B cell (primary cell): Measurements from ENCODE around the gene TCF12. TPM values are rescaled to one million over a fixed set of nuclear protein-coding genes. Genes with fewer than 3 reads are reported as not detected.

ENCODE experiments used
- ATAC-seq: fragments of 200-7000 bp; cut with Tn5 transposase; one replicate; pipeline ENCODE4 v1.10.0; 2021; ENCODE audit warnings: low read depth, mild to moderate bottlenecking, moderate number of reproducible peaks, moderate library complexity
- CTCF ChIA-PET: fragments of 350-600 bp; sonication (Branson Sonifier 250); formaldehyde crosslinking; loops from one replicate; lab custom pipeline; 2021; ENCODE audit warnings: antibody characterized with exemption, inconsistent platforms; lab: Charles Lee
- POLR2A ChIA-PET: fragments of 350-600 bp; sonication (Branson Sonifier 250); formaldehyde crosslinking; loops from one replicate; lab custom pipeline; 2021; ENCODE audit warnings: antibody characterized with exemption; lab: Charles Lee
- DNase-seq: peaks from one replicate; pipeline ENCODE4 v3.0.0; 2013
- H2AFZ ChIP-seq: 2 replicates; pipeline ENCODE4 v1.6.1; 2012; ENCODE audit warnings: mild to moderate bottlenecking, low read depth, low read length; ENCODE audit not compliant: insufficient read depth, poor library complexity, severe bottlenecking
- H3K27ac ChIP-seq, 2 donors: 1 replicate in 1 of 2; 2 replicates in 1 of 2; pipeline ENCODE4 v1.5.1; 2012 to 2013; ENCODE audit warnings: low read length in 2 of 2, mild to moderate bottlenecking in 2 of 2, moderate library complexity in 1 of 2
- H3K27me3 ChIP-seq, 4 experiments: fragments of 200-600 bp in 1 of 4; sonication (generic) in 1 of 4; replicated peaks in 1 of 4; 1 replicate in 2 of 4; 2 replicates in 2 of 4; pipeline versions ENCODE4 v1.6.1 to v1.7.0; 2013 to 2016; ENCODE audit warnings: low read length in 3 of 4, mild to moderate bottlenecking in 2 of 4, mixed read lengths in 1 of 4, moderate library complexity in 1 of 4; ENCODE audit not compliant: insufficient read depth in 4 of 4, control insufficient read depth in 3 of 4; ENCODE audit errors: control extremely low read depth in 1 of 4
- H3K36me3 ChIP-seq, 2 experiments: replicated peaks in 1 of 2; 1 replicate in 1 of 2; 2 replicates in 1 of 2; pipeline versions ENCODE4 v1.6.1 to v1.7.1; 2013; ENCODE audit warnings: low read length in 1 of 2; ENCODE audit not compliant: insufficient read depth in 2 of 2, control insufficient read depth in 1 of 2; ENCODE audit errors: control extremely low read depth in 1 of 2, extremely low read depth in 1 of 2
- H3K4me1 ChIP-seq, 2 donors: fragments of 200-600 bp in 1 of 2; sonication (generic) in 1 of 2; 1 replicate in 1 of 2; 2 replicates in 1 of 2; pipeline versions ENCODE4 v1.5.1 to v1.6.1; 2013 to 2017; ENCODE audit warnings: low read length in 2 of 2; ENCODE audit not compliant: control insufficient read depth in 2 of 2, insufficient read depth in 2 of 2
- H3K4me2 ChIP-seq: replicated peaks from 2 replicates; pipeline ENCODE3; 2012; ENCODE audit warnings: mild to moderate bottlenecking, low read depth, low read length; ENCODE audit not compliant: poor library complexity, severe bottlenecking
- H3K4me3 ChIP-seq, 5 experiments: fragments of 200-600 bp in 1 of 5; sonication (generic) in 1 of 5; 1 replicate in 3 of 5; 2 replicates in 2 of 5; pipeline versions ENCODE4 v1.5.1 to v1.7.0; 2011 to 2016; ENCODE audit warnings: low read length in 4 of 5, mild to moderate bottlenecking in 4 of 5, low read depth in 2 of 5, control low read depth in 1 of 5, moderate library complexity in 1 of 5; ENCODE audit not compliant: insufficient read depth in 1 of 5; ENCODE audit errors: control extremely low read depth in 1 of 5, extremely low read depth in 1 of 5
- H3K79me2 ChIP-seq: fragments of 200-600 bp; sonication (generic); one replicate; pipeline ENCODE4 v1.6.0; 2016; ENCODE audit warnings: low read length; ENCODE audit not compliant: control insufficient read depth, insufficient read depth
- H3K9ac ChIP-seq: fragments of 200-600 bp; sonication (generic); 2 replicates; pipeline ENCODE4 v1.6.1; 2017; ENCODE audit warnings: mild to moderate bottlenecking, low read length, moderate library complexity
- H3K9me3 ChIP-seq, 3 donors: one replicate each; pipeline versions ENCODE4 v1.6.1 to v1.7.1; 2013; ENCODE audit warnings: low read length in 2 of 3; ENCODE audit not compliant: control insufficient read depth in 2 of 3, insufficient read depth in 1 of 3; ENCODE audit errors: control extremely low read depth in 1 of 3
- H4K20me1 ChIP-seq: 2 replicates; pipeline ENCODE4 v1.6.0; 2012; ENCODE audit warnings: mild to moderate bottlenecking, low read length; ENCODE audit not compliant: insufficient read depth, control insufficient read depth, poor library complexity, severe bottlenecking
- H3K27ac Mint-ChIP-seq: one replicate; pipeline ENCODE4 v1.8.0; 2021; ENCODE audit warnings: mixed read lengths
- H3K27me3 Mint-ChIP-seq: one replicate; pipeline ENCODE4 v1.8.0; 2021; ENCODE audit warnings: mixed read lengths
- H3K4me1 Mint-ChIP-seq: one replicate; pipeline ENCODE4 v1.8.0; 2021; ENCODE audit warnings: mixed read lengths
- H3K4me3 Mint-ChIP-seq: one replicate; pipeline ENCODE4 v1.8.0; 2021; ENCODE audit warnings: mixed read lengths
- H3K9me3 Mint-ChIP-seq: one replicate; pipeline ENCODE4 v1.8.0; 2022; ENCODE audit warnings: mixed read lengths; ENCODE audit not compliant: insufficient read depth
- CTCF ChIP-seq: fragments of 200-600 bp; IDR thresholded peaks from one replicate; pipeline ENCODE4 v1.8.0; 2022; ENCODE audit warnings: antibody characterized with exemption, mild to moderate bottlenecking
- EZH2 ChIP-seq: IDR thresholded peaks from 2 replicates; pipeline ENCODE4 v1.6.1; 2012; ENCODE audit warnings: borderline replicate concordance, low read depth, mild to moderate bottlenecking, moderate library complexity, low read length; ENCODE audit not compliant: insufficient read depth, poor library complexity, severe bottlenecking
- WGBS: methylation state at CpG from one replicate; pipeline ENCODE4 v1.1.5; 2013; ENCODE audit warnings: missing lambda C conversion rate; ENCODE audit not compliant: insufficient coverage; 5-methylcytosine and 5-hydroxymethylcytosine counted together
- intact Hi-C: fragments of 100-400 bp; cut with micrococcal nuclease; formaldehyde crosslinking; loops from one replicate; pipeline ENCODE4 v1.10.0; 2022
- polyA plus RNA-seq: library from polyadenylated mRNA; depleted of rRNA; stranded (reverse); fragments of >200 nt; gene quantifications from 2 replicates; pipeline ENCODE4 v1.2.3, GENCODE V29; 2012
- total RNA-seq, 2 donors: library from RNA; stranded (reverse); fragments of 120-200 nt in 1 of 2; gene quantifications; 1 replicate in 1 of 2; 2 replicates in 1 of 2; pipeline versions ENCODE4 v1.2.3 to v1.2.4, GENCODE V29; 2013 to 2022

The TCF12 gene
- total and polyA plus RNA-seq, 2 donors (not counting 1 experiment from before 2014, with no cell fraction given): 27.1 to 131 TPM

GRCh38 chr15:57189466-57189865 is 271.0 kb downstream of the TCF12 start:
- H3K27me3 Mint-ChIP-seq: no peaks in the 10 kb centered on the region
- Histone ChIP-seq H3K27ac (no peak overlapping the region), H3K4me2 (no peak overlapping the region), H4K20me1 (no peaks in the 10 kb centered on the region), H3K36me3 (peaks cover 0 to 9% of the 10 kb centered on the region in 2 experiments), H3K79me2 (no peaks in the 10 kb centered on the region), H3K27me3 (no peaks in the 10 kb centered on the region), H2AFZ (no peak overlapping the region), H3K4me3 (no peak overlapping the region), H3K4me1 (no peaks in the 10 kb centered on the region), H3K9ac (no peak overlapping the region), H3K9me3 (peaks cover 0 to 4% (median 0%) of the 10 kb centered on the region in 3 donors)
- ChIA-PET POLR2A (no interaction called here), CTCF (interaction anchor here (1.2 to 3.7 kb wide), 2 partner anchors 43 to 51 kb away, joined by 3 to 16 read pairs; no protein-coding TSS in a partner anchor)
- ATAC-seq: no peak
- intact Hi-C loops: no loop called here
- no peak for DNase-seq
- no peaks in the 10 kb centered on the region for H3K9me3 Mint-ChIP-seq
- H3K27ac Mint-ChIP-seq: no peak overlapping the region
- no peak for TF ChIP-seq EZH2
- TF ChIP-seq CTCF: no peak
- H3K4me3 Mint-ChIP-seq: no peak overlapping the region
- WGBS: no CpG with 5 or more reads among the region's 1 CpG
- no peaks in the 10 kb centered on the region for H3K4me1 Mint-ChIP-seq

- Mint-ChIP-seq H3K27ac (no peak overlapping the region), H3K27me3 (no peaks in the 10 kb centered on the region), H3K9me3 (no peaks in the 10 kb centered on the region), H3K4me1 (no peaks in the 10 kb centered on the region), H3K4me3 (no peak overlapping the region)
- Histone ChIP-seq H4K20me1 (no peaks in the 10 kb centered on the region), H3K9ac (no peak overlapping the region), H3K4me3 (no peak overlapping the region), H3K27me3 (no peaks in the 10 kb centered on the region), H3K27ac (no peak overlapping the region), H3K4me1 (no peaks in the 10 kb centered on the region), H3K36me3 (peaks cover 0 to 12% of the 10 kb centered on the region in 2 experiments), H3K9me3 (peaks cover 0 to 4% (median 0%) of the 10 kb centered on the region in 3 donors), H2AFZ (no peak overlapping the region), H3K79me2 (no peaks in the 10 kb centered on the region), H3K4me2 (no peak overlapping the region)
- ChIA-PET CTCF (interaction anchor here (2.0 kb wide), 1 partner anchor 43 kb away, joined by 7 read pairs; no protein-coding TSS in a partner anchor), POLR2A (no interaction called here)
- no peak for ATAC-seq
- no CpG with 5 or more reads among the region's 1 CpG for WGBS
- intact Hi-C loops: no loop called here
- TF ChIP-seq EZH2 (no peak), CTCF (no peak)
- no peak for DNase-seq
Measured at GRCh38 chr15:57190208-57190607, 271.8 kb downstream of the TCF12 start.
